IPS DF 6.9 (cell line): ENCODE measurements around the gene RECQL5.

ENCODE experiments used
- DNase-seq: peaks from one replicate; pipeline ENCODE4 v3.0.0-alpha.2; 2013; ENCODE audit warnings: low read depth, low spot score
- H3K27ac ChIP-seq: one replicate; pipeline ENCODE4 v1.5.1; 2013; ENCODE audit warnings: low read length, control low read depth
- H3K27me3 ChIP-seq: 2 replicates; pipeline ENCODE4 v1.6.1; 2013; ENCODE audit warnings: mild to moderate bottlenecking, low read length; ENCODE audit not compliant: control insufficient read depth, insufficient read depth
- H3K36me3 ChIP-seq: 2 replicates; pipeline ENCODE4 v1.6.1; 2013; ENCODE audit warnings: low read length; ENCODE audit not compliant: control insufficient read depth, insufficient read depth
- H3K4me1 ChIP-seq: 2 replicates; pipeline ENCODE4 v1.6.1; 2013; ENCODE audit warnings: low read length; ENCODE audit not compliant: control insufficient read depth, insufficient read depth
- H3K4me3 ChIP-seq: 2 replicates; pipeline ENCODE4 v1.5.1; 2013; ENCODE audit warnings: mild to moderate bottlenecking, low read length
- H3K9me3 ChIP-seq: 2 replicates; pipeline ENCODE4 v1.6.1; 2013; ENCODE audit warnings: low read length, inconsistent platforms; ENCODE audit not compliant: control insufficient read depth, insufficient read depth
- WGBS: extraction: QIAGEN DNeasy Blood & Tissue Kit; methylation state at CpG from one replicate; pipeline ENCODE4 v1.1.7; 2013; ENCODE audit warnings: mixed read lengths, missing lambda C conversion rate; ENCODE audit not compliant: insufficient read length, insufficient coverage; 5-methylcytosine and 5-hydroxymethylcytosine counted together

Gene RECQL5

GRCh38 chr17:75610103-75610984 lies 56.6 kb downstream of the RECQL5 start:
- no CpG with 5 or more reads among the region's 25 CpGs for WGBS
- Histone ChIP-seq H3K27ac (no peak overlapping the region), H3K9me3 (no peaks in the 10 kb centered on the region), H3K4me3 (no peak overlapping the region), H3K27me3 (no peaks in the 10 kb centered on the region), H3K4me1 (no peaks in the 10 kb centered on the region), H3K36me3 (no peaks in the 10 kb centered on the region; the same call in 1 of the 2 replicates)
- no peak for DNase-seq

GRCh38 chr17:75607086-75607485 lies 59.9 kb downstream of the RECQL5 start:
- WGBS, result no CpG with 5 or more reads among the region's 5 CpGs
- Histone ChIP-seq H3K36me3 (no peaks in the 10 kb centered on the region), H3K27me3 (no peaks in the 10 kb centered on the region), H3K27ac (no peak overlapping the region), H3K4me1 (no peaks in the 10 kb centered on the region), H3K4me3 (no peak overlapping the region), H3K9me3 (no peaks in the 10 kb centered on the region)
- DNase-seq, result no peak

GRCh38 chr17:75605790-75606189 lies 61.2 kb downstream of the RECQL5 start:
- no peaks in the 10 kb centered on the region for H3K9me3 ChIP-seq
- H3K4me1 ChIP-seq, result no peaks in the 10 kb centered on the region; the same call in 1 of the 2 replicates
- H3K27me3 ChIP-seq, result no peaks in the 10 kb centered on the region
- no peaks in the 10 kb centered on the region for H3K36me3 ChIP-seq
- no peak overlapping the region for H3K4me3 ChIP-seq
- WGBS, result no CpG with 5 or more reads among the region's 16 CpGs
- DNase-seq, result no peak
- H3K27ac ChIP-seq, result no peak overlapping the region

GRCh38 chr17:75604034-75604695 lies 62.8 kb downstream of the RECQL5 start:
- Histone ChIP-seq H3K27me3 (no peaks in the 10 kb centered on the region), H3K4me3 (no peak overlapping the region), H3K27ac (no peak overlapping the region), H3K9me3 (no peaks in the 10 kb centered on the region), H3K36me3 (no peaks in the 10 kb centered on the region), H3K4me1 (no peaks in the 10 kb centered on the region; the same call in 1 of the 2 replicates)
- WGBS, result no CpG with 5 or more reads among the region's 12 CpGs
- DNase-seq, result no peak

- DNase-seq, result no peak
- Histone ChIP-seq H3K4me3 (no peak overlapping the region), H3K27ac (no peak overlapping the region), H3K36me3 (no peaks in the 10 kb centered on the region), H3K27me3 (no peaks in the 10 kb centered on the region), H3K4me1 (no peaks in the 10 kb centered on the region; the same call in 1 of the 2 replicates), H3K9me3 (no peaks in the 10 kb centered on the region)
- WGBS, result 100% methylated on average over 1 of the region's 9 CpGs
These were observed 63.8 kb downstream of the RECQL5 start for GRCh38 chr17:75603123-75603522.

- no peaks in the 10 kb centered on the region for H3K27me3 ChIP-seq
- H3K9me3 ChIP-seq, result no peaks in the 10 kb centered on the region
- DNase-seq, result no peak
- no peak overlapping the region for H3K4me3 ChIP-seq
- H3K4me1 ChIP-seq, result no peaks in the 10 kb centered on the region; the same call in 1 of the 2 replicates
- H3K36me3 ChIP-seq, result no peaks in the 10 kb centered on the region
- no CpG with 5 or more reads among the region's 12 CpGs for WGBS
- H3K27ac ChIP-seq, result no peak overlapping the region
These were observed 64.3 kb downstream of the RECQL5 start for GRCh38 chr17:75602644-75603043.

- WGBS, result no CpG with 5 or more reads among the region's 28 CpGs
- Histone ChIP-seq H3K4me1 (no peaks in the 10 kb centered on the region; the same call in 1 of the 2 replicates), H3K27ac (no peak overlapping the region)
These were observed 65.6 kb downstream of the RECQL5 start for GRCh38 chr17:75601057-75601987.

GRCh38 chr17:75596320-75597087 lies 70.5 kb downstream of the RECQL5 start:
- Histone ChIP-seq H3K36me3 (no peaks in the 10 kb centered on the region), H3K4me3 (no peak overlapping the region), H3K4me1 (no peaks in the 10 kb centered on the region; the same call in 1 of the 2 replicates), H3K27ac (no peak overlapping the region), H3K9me3 (no peaks in the 10 kb centered on the region), H3K27me3 (no peaks in the 10 kb centered on the region)
- DNase-seq, result no peak
- no CpG with 5 or more reads among the region's 17 CpGs for WGBS

More at GRCh38 chr17:75601057-75601987, 65.6 kb downstream of the RECQL5 start:
- Histone ChIP-seq H3K36me3 (no peaks in the 10 kb centered on the region), H3K27me3 (no peaks in the 10 kb centered on the region), H3K9me3 (no peaks in the 10 kb centered on the region), H3K4me3 (no peak overlapping the region)
- DNase-seq, result no peak

GRCh38 chr17:75595920-75596313 lies 71.0 kb downstream of the RECQL5 start:
- H3K36me3 ChIP-seq, result no peaks in the 10 kb centered on the region
- WGBS, result no CpG with 5 or more reads among the region's 6 CpGs
- H3K4me3 ChIP-seq, result no peak overlapping the region
- no peaks in the 10 kb centered on the region for H3K9me3 ChIP-seq
- H3K4me1 ChIP-seq, result no peaks in the 10 kb centered on the region
- no peaks in the 10 kb centered on the region for H3K27me3 ChIP-seq
- H3K27ac ChIP-seq, result no peak overlapping the region
- no peak for DNase-seq
